Vagina (tissue), 2 donors: Measurements from ENCODE around the gene WDR81. TPM values are rescaled to one million over a fixed set of nuclear protein-coding genes. Genes with fewer than 3 reads are reported as not detected.

ENCODE experiments used
- DNase-seq, 2 donors: peaks; one replicate each; pipeline ENCODE4 v3.0.0-alpha.2; 2017; ENCODE audit errors: extremely low spot score in 2 of 2
- H3K27ac ChIP-seq: fragments of 200-600 bp; sonication (generic); one replicate; pipeline ENCODE4 v1.5.1; 2019
- H3K27me3 ChIP-seq: fragments of 200-600 bp; sonication (generic); one replicate; pipeline ENCODE4 v1.5.1; 2019
- H3K36me3 ChIP-seq, 2 donors: fragments of 200-600 bp; sonication (generic); one replicate each; pipeline ENCODE4 v1.5.1; 2017 to 2019
- H3K4me1 ChIP-seq: fragments of 200-600 bp; sonication (generic); one replicate; pipeline ENCODE4 v1.5.1; 2019
- H3K4me3 ChIP-seq, 2 donors: fragments of 200-600 bp; sonication (generic); 1 replicate in 1 of 2; 2 replicates in 1 of 2; pipeline ENCODE4 v1.5.1; 2016 to 2019
- H3K9me3 ChIP-seq: fragments of 200-600 bp; sonication (generic); one replicate; pipeline ENCODE4 v1.5.1; 2019
- CTCF ChIP-seq, 3 experiments: fragments of 450-650 bp in 2 of 3; fragments of 200-600 bp in 1 of 3; sonication (generic) in 1 of 3; IDR thresholded peaks; one replicate each; pipeline ENCODE4 v1.5.1; 2017 to 2019; ENCODE audit warnings: antibody characterized with exemption in 3 of 3, mild to moderate bottlenecking in 2 of 3, moderate library complexity in 2 of 3
- POLR2A ChIP-seq, 2 donors: fragments of 450-650 bp; IDR thresholded peaks; one replicate each; pipeline ENCODE4 v1.6.1; 2017; ENCODE audit warnings: antibody characterized with exemption in 2 of 2, mild to moderate bottlenecking in 2 of 2, moderate library complexity in 2 of 2
- POLR2AphosphoS5 ChIP-seq, 2 donors: sonication (generic); formaldehyde crosslinking; IDR thresholded peaks; one replicate each; pipeline ENCODE4 v1.9.0; 2017; ENCODE audit warnings: antibody characterized with exemption in 2 of 2, mild to moderate bottlenecking in 2 of 2, low read depth in 1 of 2; ENCODE audit not compliant: insufficient read depth in 1 of 2
- intact Hi-C: fragments of 100-400 bp; cut with DNase I; formaldehyde crosslinking; loops from one replicate; pipeline ENCODE4 v1.15.1; 2023
- microRNA counts, 2 donors: library from miRNA; unstranded; fragments of <30 nt; microRNA quantifications; one replicate each; lab custom pipeline; 2016 to 2017
- total RNA-seq: library from RNA; depleted of rRNA; stranded (reverse); fragments of >200 nt; gene quantifications from one replicate; pipeline ENCODE4 v1.2.3, GENCODE V29; 2016

The WDR81 gene
- total RNA-seq, 1 donor from 2014 or later = 57.2 TPM

- TF ChIP-seq POLR2AphosphoS5 (IDR thresholded peaks at IDR 0.05; ENCODE audit: insufficient read depth in 1 of 2, low read depth in 1 of 2) (peak; percentile 72 to 89), POLR2A (IDR thresholded peaks at IDR 0.05) (no peak), CTCF (IDR thresholded peaks at IDR 0.05) (no peak)
- no peaks in the 10 kb centered on the region for H3K36me3 ChIP-seq
- no peak overlapping the region for H3K4me3 ChIP-seq
- no peak for DNase-seq
- intact Hi-C loops = loop anchor here (5.0 kb wide), 1 partner anchor 120 kb away; no protein-coding TSS in a partner anchor
- no peaks in the 10 kb centered on the region for H3K27me3 ChIP-seq
- H3K9me3 ChIP-seq = no peaks in the 10 kb centered on the region
- H3K27ac ChIP-seq = peak overlapping the region; percentile 85
- peaks cover 46% of the 10 kb centered on the region for H3K4me1 ChIP-seq
Measured at GRCh38 chr17:1787301-1787902, 62.9 kb downstream of the WDR81 start.

MicroRNA genes within 50 kb of the gene (microRNA counts, 767-probe panel; counts per million panel counts)
- microRNA hsa-miR-22-3p (lab: Ali Mortazavi, UCI) = 4,718 to 5,344 counts per million in 2 donors

Other genes starting within 250 kb of the WDR81 start
- 118 TPM for gene MYO1C, start 232.0 kb upstream of the WDR81 start, total RNA-seq
- 96.0 TPM for gene INPP5K, start 208.1 kb upstream of the WDR81 start, total RNA-seq
- 46.4 TPM for gene PITPNA, start 161.9 kb upstream of the WDR81 start, total RNA-seq
- 5.2 TPM for gene SLC43A2, start 95.9 kb upstream of the WDR81 start, total RNA-seq
- 26.3 TPM for gene SCARF1, start 79.0 kb upstream of the WDR81 start, total RNA-seq
- 7.1 TPM for gene RILP, start 74.8 kb upstream of the WDR81 start, total RNA-seq
- 247 TPM for gene PRPF8, start 39.8 kb upstream of the WDR81 start, total RNA-seq
- gene TLCD2, start 14.3 kb upstream of the WDR81 start, total RNA-seq = 10.8 TPM
- 23.8 TPM for gene SERPINF2, start 18.2 kb downstream of the WDR81 start, total RNA-seq
- 1,040 TPM for gene SERPINF1, start 37.4 kb downstream of the WDR81 start, total RNA-seq
- gene SMYD4, start 105.2 kb downstream of the WDR81 start, total RNA-seq = 16.7 TPM
- gene RPA1, start 105.3 kb downstream of the WDR81 start, total RNA-seq = 30.9 TPM